GM12878 (cell line): ENCODE measurements around the gene DDX20. TPM values are rescaled to one million over a fixed set of nuclear protein-coding genes. Genes with fewer than 3 reads are reported as not detected.

ENCODE experiments used
- ATAC-seq: fragments of 200-7000 bp; cut with Tn5 transposase; 3 replicates; pipeline ENCODE4 v1.9.1; 2020; ENCODE audit warnings: mild to moderate bottlenecking, moderate library complexity
- BruUV-seq: library from RNA; stranded (reverse); fragments of 400-500 nt; replicated peaks from 2 replicates; lab custom pipeline; 2021; lab: Mats Ljungman, UMichigan
- CTCF ChIA-PET: fragments of 300-600 bp; sonication (Branson Sonifier 250); formaldehyde crosslinking; extraction: SDS; loops from one replicate; lab custom pipeline; 2021; ENCODE audit warnings: inconsistent platforms; lab: Yijun Ruan, JAX
- POLR2A ChIA-PET: fragments of 350-600 bp; formaldehyde crosslinking; extraction: SDS; loops from one replicate; lab custom pipeline; 2021; ENCODE audit warnings: inconsistent platforms; lab: Charles Lee
- RAD21 ChIA-PET: fragments of 300-600 bp; sonication (Branson Sonifier 250); formaldehyde crosslinking; loops from one replicate; lab custom pipeline; 2023; ENCODE audit warnings: antibody characterized with exemption; ENCODE audit not compliant: unreplicated experiment; lab: Charles Lee
- SMC1A ChIA-PET: fragments of 300-600 bp; sonication (Branson Sonifier 250); formaldehyde crosslinking; loops from one replicate; lab custom pipeline; 2023; ENCODE audit not compliant: unreplicated experiment, uncharacterized antibody; lab: Charles Lee
- DNase-seq: peaks from one replicate; pipeline ENCODE4 v3.0.0-alpha.2; 2011; ENCODE audit warnings: low read depth, low spot score
- FAIRE-seq: peaks from 3 replicates; lab custom pipeline; 2011; peaks lifted over from hg19 to GRCh38; lab: Jason Lieb, UNC
- H2AFZ ChIP-seq: 2 replicates; pipeline ENCODE4 v1.6.0; 2011; ENCODE audit warnings: low read depth, low read length, control low read depth; ENCODE audit not compliant: control insufficient read depth
- H3K27ac ChIP-seq: 2 replicates; pipeline ENCODE4 v1.5.1; 2011; ENCODE audit warnings: control low read depth; ENCODE audit not compliant: control insufficient read depth, insufficient read depth
- H3K27me3 ChIP-seq, 2 experiments: replicated peaks in 1 of 2; 2 replicates each; pipeline versions ENCODE4 v1.6.0 to v1.6.1; 2011; ENCODE audit warnings: low read length in 1 of 2; ENCODE audit not compliant: control insufficient read depth in 2 of 2, insufficient read depth in 2 of 2
- H3K36me3 ChIP-seq, 2 experiments: 2 replicates each; pipeline ENCODE4 v1.5.1; 2011; ENCODE audit warnings: low read length in 1 of 2; ENCODE audit not compliant: control insufficient read depth in 2 of 2, insufficient read depth in 2 of 2
- H3K4me1 ChIP-seq: 2 replicates; pipeline ENCODE4 v1.6.1; 2011; ENCODE audit warnings: mild to moderate bottlenecking, low read length, moderate library complexity, mixed read lengths; ENCODE audit not compliant: control insufficient read depth, insufficient read depth
- H3K4me2 ChIP-seq: 2 replicates; pipeline ENCODE4 v1.6.0; 2011; ENCODE audit warnings: control low read depth; ENCODE audit not compliant: control insufficient read depth, insufficient read depth
- H3K4me3 ChIP-seq: fragments of 200-600 bp; sonication (generic); 2 replicates; pipeline ENCODE4 v1.5.1; 2016
- H3K79me2 ChIP-seq: 2 replicates; pipeline ENCODE4 v1.6.0; 2011; ENCODE audit warnings: low read length; ENCODE audit not compliant: control insufficient read depth, insufficient read depth
- H3K9ac ChIP-seq: 2 replicates; pipeline ENCODE4 v1.8.0; 2011; ENCODE audit warnings: low read length, control low read depth, mixed read lengths; ENCODE audit not compliant: control insufficient read depth, insufficient read depth
- H3K9me3 ChIP-seq: replicated peaks from 3 replicates; pipeline ENCODE4 v1.5.1; 2011; ENCODE audit warnings: mild to moderate bottlenecking, low read length; ENCODE audit not compliant: control insufficient read depth, insufficient read depth
- H4K20me1 ChIP-seq: 2 replicates; pipeline ENCODE4 v1.6.0; 2011; ENCODE audit not compliant: control insufficient read depth, insufficient read depth
- CEBPB ChIP-seq, 2 experiments: fragments of 150-350 bp in 1 of 2; IDR thresholded peaks; 2 replicates each; pipeline ENCODE4 v1.6.1; 2012 to 2014; ENCODE audit warnings: low read depth in 2 of 2, low read length in 2 of 2, borderline replicate concordance in 1 of 2, inconsistent platforms in 1 of 2
- CHD4 ChIP-seq: fragments of 200-600 bp; sonication (generic); IDR thresholded peaks from 2 replicates; pipeline ENCODE4 v1.6.1; 2016; ENCODE audit warnings: mild to moderate bottlenecking
- ESRRA ChIP-seq: IDR thresholded peaks from 2 replicates; pipeline ENCODE4 v1.6.1; 2012; ENCODE audit warnings: mild to moderate bottlenecking, low read length, improper control_type of control experiment
- IRF5 ChIP-seq: fragments of 450-650 bp; IDR thresholded peaks from 2 replicates; pipeline ENCODE4 v1.6.1; 2017; ENCODE audit warnings: borderline replicate concordance
- NBN ChIP-seq: fragments of 450-650 bp; IDR thresholded peaks from 2 replicates; pipeline ENCODE4 v1.6.1; 2016
- REST ChIP-seq: IDR thresholded peaks from 2 replicates; pipeline ENCODE4 v1.6.1; 2012; ENCODE audit warnings: mild to moderate bottlenecking, low read depth, low read length
- SMAD1 ChIP-seq: fragments of 450-650 bp; IDR thresholded peaks from 2 replicates; pipeline ENCODE4 v1.6.1; 2018; ENCODE audit warnings: mild to moderate bottlenecking, low read depth; ENCODE audit not compliant: partially characterized antibody
- SUPT20H ChIP-seq: IDR thresholded peaks from 2 replicates; pipeline ENCODE4 v1.6.1; 2011; ENCODE audit warnings: low read depth, mild to moderate bottlenecking, low read length, moderate library complexity, borderline replicate concordance; ENCODE audit not compliant: control insufficient read depth
- TCF12 ChIP-seq: IDR thresholded peaks from 2 replicates; pipeline ENCODE4 v1.6.1; 2011; ENCODE audit warnings: low read depth, mild to moderate bottlenecking, low read length
- TCF7 ChIP-seq: IDR thresholded peaks from 2 replicates; pipeline ENCODE4 v1.6.1; 2014; ENCODE audit warnings: antibody characterized with exemption, borderline replicate concordance
- WGBS: methylation state at CpG from one replicate; pipeline ENCODE4 v1.1.6; 2016; ENCODE audit warnings: low lambda C conversion rate; ENCODE audit not compliant: insufficient replicate concordance, insufficient coverage; ENCODE audit errors: missing lambda C conversion rate; 5-methylcytosine and 5-hydroxymethylcytosine counted together
- in situ Hi-C: fragments of 300-500 bp; cut with MboI; formaldehyde crosslinking; loops from 9 replicates; pipeline ENCODE4 v1.14.3; 2018; ENCODE audit warnings: mixed read lengths
- intact Hi-C: fragments of 100-400 bp; cut with micrococcal nuclease; formaldehyde crosslinking; loops from one replicate; pipeline ENCODE4 v1.14.2; 2022; ENCODE audit not compliant: unreplicated experiment
- polyA plus RNA-seq, 11 experiments: library from polyadenylated mRNA; depleted of rRNA in 4 of 11; unstranded in 6 of 11; stranded (reverse) in 5 of 11; fragments of >200 nt; fragmentation: Nextera tagmentation in 4 of 11; fragmentation: Illumina TruSeq in 1 of 11; extraction: Ambion mirVana in 4 of 11; extraction: Trizol in 1 of 11; gene quantifications; 1 replicate in 1 of 11; 2 replicates in 10 of 11; pipeline versions ENCODE4 v1.2.1 to v1.2.3, GENCODE V29; 2011 to 2016; ENCODE audit warnings: inconsistent platforms in 2 of 11, missing spikeins in 2 of 11, low read depth in 1 of 11
- total RNA-seq, 4 experiments: library from RNA; depleted of rRNA in 3 of 4; stranded (reverse); fragments of >200 nt in 3 of 4; fragmentation: Illumina TruSeq in 1 of 4; extraction: Trizol in 1 of 4; gene quantifications; 2 replicates each; pipeline versions ENCODE4 v1.2.1 to v1.2.3, GENCODE V29; 2013 to 2021

DDX20 gene
- total and polyA plus RNA-seq, 10 of the 15 experiments (the other 5 are each of a cell fraction or from before 2014, with no cell fraction given), result 7.2 to 30.6 (median 25.1) TPM

- ChIA-PET POLR2A (no interaction called here), SMC1A (no interaction called here), RAD21 (no interaction called here), CTCF (no interaction called here)
- in situ Hi-C loops (no loop called here), intact Hi-C loops (no loop called here)
- H3K27ac ChIP-seq, result no peak overlapping the region
- H3K27me3 ChIP-seq, result peaks cover 4 to 6% of the 10 kb centered on the region in 2 experiments
- DNase-seq, result no peak
- H2AFZ ChIP-seq, result no peak overlapping the region
- H3K36me3 ChIP-seq, result no peaks in the 10 kb centered on the region
- FAIRE-seq, result no peak
- no peak overlapping the region for H3K9ac ChIP-seq
- no peaks in the 10 kb centered on the region for H3K9me3 ChIP-seq
- no peaks in the 10 kb centered on the region for H3K79me2 ChIP-seq
- no peak for ATAC-seq
- BruUV-seq, result no TSS peak
- no peaks in the 10 kb centered on the region; the same call in 1 of the 2 replicates for H4K20me1 ChIP-seq
- no peaks in the 10 kb centered on the region for H3K4me1 ChIP-seq
- TF ChIP-seq SUPT20H (no peak), CEBPB (IDR thresholded peaks at IDR 0.05; ENCODE audit: borderline replicate concordance in 1 of 2, low read depth in 2 of 2, low read length in 2 of 2) (no peak), IRF5 (no peak), TCF7 (no peak), SMAD1 (no peak), CHD4 (no peak), NBN (no peak)
- 26% methylated on average over 11 of the region's 11 CpGs for WGBS
- no peak overlapping the region for H3K4me3 ChIP-seq
- no peak overlapping the region for H3K4me2 ChIP-seq
Observed at GRCh38 chr1:111804776-111805175, 49.1 kb downstream of the DDX20 start.

- Histone ChIP-seq H3K79me2 (no peaks in the 10 kb centered on the region), H3K4me3 (no peak overlapping the region), H3K36me3 (no peaks in the 10 kb centered on the region), H3K4me2 (no peak overlapping the region), H4K20me1 (no peaks in the 10 kb centered on the region; the same call in 1 of the 2 replicates), H3K27me3 (peaks cover 6 to 8% of the 10 kb centered on the region in 2 experiments), H3K4me1 (no peaks in the 10 kb centered on the region), H3K27ac (no peak overlapping the region), H3K9ac (no peak overlapping the region), H3K9me3 (no peaks in the 10 kb centered on the region), H2AFZ (no peak overlapping the region)
- intact Hi-C loops (no loop called here), in situ Hi-C loops (no loop called here)
- POLR2A ChIA-PET, result interaction anchor here (0.7 kb wide), 1 partner anchor 19 kb away, joined by 3 read pairs; no protein-coding TSS in a partner anchor
- DNase-seq (no peak), ATAC-seq (no peak), FAIRE-seq (no peak)
- SMC1A ChIA-PET, result no interaction called here
- RAD21 ChIA-PET, result no interaction called here
- 21% methylated on average over 2 of the region's 2 CpGs for WGBS
- BruUV-seq, result no TSS peak
- CTCF ChIA-PET, result no interaction called here
- TF ChIP-seq REST, result no peak
- no peak for TF ChIP-seq ESRRA
- TF ChIP-seq TCF12, result no peak
Observed at GRCh38 chr1:111805251-111805650, 49.5 kb downstream of the DDX20 start.
